HG03439 (cell line): ENCODE data around the gene SLC39A8.

Source experiments
- ATAC-seq: cut with Tn5 transposase; IDR thresholded peaks from one replicate; pipeline ENCODE4 v1.9.1; 2021; ENCODE audit warnings: mild to moderate bottlenecking, moderate library complexity; ENCODE audit not compliant: unreplicated experiment

Gene SLC39A8

DNA sequence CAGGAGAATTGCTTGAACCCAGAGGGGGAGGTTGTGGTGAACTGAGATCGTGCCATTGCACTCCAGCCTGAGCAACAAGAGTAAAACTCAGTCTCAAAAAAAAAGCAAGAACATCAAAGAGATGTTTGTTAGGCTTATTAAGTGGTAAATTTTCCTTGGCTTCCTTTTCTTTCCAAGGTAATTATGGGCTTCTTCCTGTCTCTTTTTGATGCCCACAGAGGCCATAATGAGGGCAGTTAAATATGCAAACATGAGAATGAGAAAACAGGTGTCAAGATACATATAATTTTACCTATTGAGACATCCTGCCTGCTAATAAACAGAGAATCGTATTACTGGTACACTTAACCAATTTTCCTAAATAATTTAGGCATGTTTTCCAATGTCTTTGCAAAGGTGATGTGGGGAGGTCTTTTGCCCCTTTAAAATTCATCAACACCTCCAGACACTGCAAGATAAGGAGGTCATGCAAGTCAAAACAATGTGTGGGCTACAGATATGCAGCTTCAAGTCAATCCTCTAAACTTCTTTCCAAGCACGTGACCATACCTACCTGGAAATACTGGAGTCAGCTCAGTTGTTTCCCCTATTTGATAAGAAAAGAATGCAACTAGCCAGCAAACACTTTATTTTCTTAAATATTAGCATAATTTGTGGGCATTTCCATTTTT, 2.7 kb downstream of the SLC39A8 start:
- no peak for ATAC-seq

DNA sequence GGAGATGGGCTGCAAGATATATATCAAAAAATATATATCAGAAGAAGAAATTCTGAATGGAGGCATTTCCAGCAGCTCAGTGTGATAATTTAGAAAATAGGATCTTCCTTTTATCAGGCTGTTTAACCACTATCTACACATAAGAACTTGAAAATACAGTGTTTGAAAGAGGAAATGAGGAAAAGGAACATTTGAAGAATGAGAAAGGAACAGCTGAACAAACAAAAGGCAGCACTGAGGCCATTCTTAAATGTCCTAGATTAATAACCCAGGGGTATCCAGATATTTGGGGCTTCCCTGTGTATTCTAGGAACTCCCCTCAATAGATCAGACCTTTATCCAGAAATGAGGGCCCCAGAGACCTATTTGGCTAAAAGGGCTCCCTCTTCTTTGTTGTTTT, 4.1 kb downstream of the SLC39A8 start:
- ATAC-seq, result no peak

DNA sequence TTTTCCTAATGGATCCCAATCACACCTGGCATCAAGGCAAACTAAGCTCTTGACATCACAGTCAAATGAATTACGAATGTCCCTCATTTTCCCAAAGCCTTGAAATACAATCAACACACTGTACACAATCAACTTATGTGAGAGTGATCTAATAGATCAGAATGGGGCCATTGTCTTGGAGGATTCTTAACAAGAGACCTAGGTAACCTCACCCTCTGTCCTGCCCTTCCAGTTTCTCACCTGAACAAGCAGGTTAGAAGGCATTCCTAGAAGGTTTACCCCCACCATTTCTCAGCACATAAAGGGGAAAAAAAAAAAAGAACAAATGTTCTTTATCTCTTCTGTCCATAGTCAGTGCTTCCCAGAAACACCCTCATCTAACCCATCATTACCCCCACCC, 6.3 kb downstream of the SLC39A8 start:
- ATAC-seq, result no peak

DNA sequence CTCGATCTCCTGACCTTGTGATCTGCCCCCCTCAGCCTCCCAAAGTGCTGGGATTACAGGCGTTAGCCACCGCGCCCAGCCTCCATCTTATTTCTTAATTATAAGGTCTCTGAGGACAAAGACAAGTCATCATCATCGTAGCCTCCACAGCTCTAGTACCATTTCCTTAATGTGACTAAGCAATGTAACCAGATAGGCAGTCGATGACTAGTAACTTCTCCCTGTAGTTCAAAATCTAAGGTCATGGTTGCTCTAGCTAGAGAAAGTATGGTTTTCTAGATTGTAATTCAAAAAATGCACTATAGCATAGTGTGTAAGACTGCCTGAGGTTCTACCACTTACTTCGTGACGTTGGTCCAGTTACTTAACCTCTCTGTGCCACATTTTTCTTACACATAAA, 6.9 kb downstream of the SLC39A8 start:
- ATAC-seq, result no peak

DNA sequence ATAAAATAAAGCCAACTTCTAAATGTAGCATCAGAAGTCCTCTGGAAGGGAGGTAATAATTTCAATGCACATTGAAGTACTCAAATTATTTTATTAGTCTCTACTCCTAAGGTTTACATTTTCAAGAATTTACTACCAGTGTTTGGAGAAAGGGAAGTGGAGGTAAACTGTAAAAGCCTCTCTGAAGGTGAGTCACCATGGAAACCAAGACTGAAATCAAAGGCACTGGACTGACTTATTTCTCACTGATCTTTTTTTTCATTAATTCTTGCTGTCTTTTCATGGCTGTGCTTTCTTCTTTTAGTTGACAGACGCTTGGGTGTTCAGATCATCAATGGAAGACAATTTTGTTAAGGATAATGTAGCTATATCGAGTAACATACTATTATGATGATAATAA, 9.7 kb downstream of the SLC39A8 start:
- ATAC-seq, result no peak

DNA sequence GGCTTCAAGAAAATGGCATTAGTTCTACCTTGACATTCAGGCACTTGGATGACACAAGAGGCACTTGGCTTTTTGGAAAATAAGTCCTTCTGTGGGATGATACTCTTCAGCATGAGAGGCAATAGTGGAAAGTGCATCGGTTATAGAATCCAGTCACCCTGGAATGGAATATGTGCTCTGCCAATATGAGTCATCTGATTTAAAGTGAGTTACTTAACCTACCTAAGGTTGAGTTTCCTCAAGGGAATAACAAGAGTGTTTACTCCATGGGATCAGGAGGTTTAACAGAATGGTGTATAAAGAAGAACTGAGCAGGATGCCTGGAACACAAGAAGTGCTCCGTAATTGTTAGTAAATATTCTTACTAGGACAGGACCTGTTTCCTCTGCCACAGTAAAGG, 10.7 kb downstream of the SLC39A8 start:
- ATAC-seq, result no peak

DNA sequence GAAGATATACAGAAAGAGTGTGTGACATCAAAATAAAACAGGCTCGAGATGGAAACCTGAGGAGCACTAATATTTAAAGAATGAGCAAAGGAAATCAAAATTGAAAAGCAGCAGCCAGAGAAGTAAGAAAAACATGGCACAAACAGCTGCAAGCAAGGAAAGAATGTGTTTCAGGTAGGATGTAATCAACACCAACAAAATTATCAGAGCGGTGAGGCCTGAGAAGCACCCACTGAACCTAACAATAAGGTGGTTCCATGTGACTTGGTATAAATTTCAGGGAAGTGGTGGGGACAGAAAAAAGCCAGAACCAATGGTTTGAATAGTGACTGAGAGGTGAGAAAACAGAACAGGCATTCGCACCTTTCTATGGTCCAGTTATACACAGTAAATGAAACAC, 11.5 kb downstream of the SLC39A8 start:
- no peak for ATAC-seq

DNA sequence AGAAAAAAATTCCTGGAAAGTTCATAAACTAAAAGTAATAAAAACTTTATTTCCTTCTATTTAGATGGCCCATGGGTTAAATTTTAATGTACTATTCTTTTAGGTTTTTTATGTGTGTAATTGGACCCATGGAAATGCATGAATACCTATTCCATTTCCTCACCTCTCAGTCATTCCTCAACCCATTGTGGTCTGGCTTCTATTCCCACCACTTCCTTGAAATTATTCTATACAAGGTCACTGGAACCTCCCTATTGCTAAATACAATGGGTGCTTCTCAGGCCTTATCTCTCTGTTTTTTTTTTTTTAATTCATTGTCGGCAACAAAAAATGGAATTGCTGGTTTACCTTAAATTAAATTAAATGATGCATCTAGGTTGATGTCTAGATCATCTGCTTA, 17.2 kb downstream of the SLC39A8 start:
- no peak for ATAC-seq

DNA sequence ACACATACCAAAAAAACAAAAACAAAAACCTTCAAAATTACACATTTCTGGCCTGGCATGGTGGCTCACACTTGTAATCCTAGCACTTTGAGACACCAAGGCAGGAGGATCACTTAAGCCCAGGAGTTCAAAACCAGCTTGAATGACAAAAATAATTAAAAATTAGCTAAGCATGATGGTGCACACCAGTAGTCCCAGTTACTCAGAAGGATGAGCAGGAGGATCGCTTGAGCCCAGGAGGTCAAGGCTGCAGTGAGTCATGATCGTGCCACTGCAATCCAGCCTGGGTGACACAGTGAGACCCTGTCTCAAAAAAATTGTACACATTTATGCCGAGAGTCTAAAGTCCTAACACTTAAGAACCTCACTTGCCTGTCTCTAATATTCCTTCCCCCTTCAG, 18.3 kb downstream of the SLC39A8 start:
- ATAC-seq, result no peak

DNA sequence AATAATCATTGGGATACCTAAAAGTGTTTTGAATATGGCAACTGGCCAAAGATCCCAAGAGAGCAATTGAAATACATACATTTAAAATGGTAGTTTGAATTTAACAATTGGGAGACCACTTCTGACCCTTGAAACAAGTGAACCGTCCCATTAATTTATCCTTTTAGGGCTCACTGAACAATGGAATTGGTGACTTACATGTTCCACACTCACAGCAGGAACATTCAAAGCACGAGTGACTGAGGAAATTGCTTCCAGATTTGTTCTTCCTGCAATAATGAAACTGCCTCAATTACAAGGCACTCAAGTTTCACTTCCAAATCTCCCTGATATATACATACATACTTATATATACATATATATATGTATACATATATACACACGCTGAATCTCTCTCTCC, 20.6 kb downstream of the SLC39A8 start:
- no peak for ATAC-seq

DNA sequence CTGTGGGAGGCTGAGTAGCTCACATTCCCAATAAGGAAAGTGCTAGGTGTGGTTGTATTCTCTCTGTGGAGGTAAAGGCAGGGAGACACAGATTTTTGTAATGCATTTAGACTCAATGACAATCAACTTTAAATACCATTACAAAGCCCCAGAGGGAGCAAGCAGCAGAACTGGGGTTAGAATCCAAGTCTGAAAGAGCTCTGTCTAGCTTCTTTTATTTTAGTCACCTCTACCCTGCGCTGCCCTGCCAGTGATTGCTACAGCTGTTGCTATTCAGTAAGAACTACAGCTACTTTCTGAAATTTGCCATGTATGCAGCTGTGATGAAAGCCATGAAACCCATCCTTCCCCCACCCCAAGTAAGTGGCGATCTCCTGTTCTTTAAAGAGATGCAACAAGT, 22.5 kb downstream of the SLC39A8 start:
- ATAC-seq, result no peak

DNA sequence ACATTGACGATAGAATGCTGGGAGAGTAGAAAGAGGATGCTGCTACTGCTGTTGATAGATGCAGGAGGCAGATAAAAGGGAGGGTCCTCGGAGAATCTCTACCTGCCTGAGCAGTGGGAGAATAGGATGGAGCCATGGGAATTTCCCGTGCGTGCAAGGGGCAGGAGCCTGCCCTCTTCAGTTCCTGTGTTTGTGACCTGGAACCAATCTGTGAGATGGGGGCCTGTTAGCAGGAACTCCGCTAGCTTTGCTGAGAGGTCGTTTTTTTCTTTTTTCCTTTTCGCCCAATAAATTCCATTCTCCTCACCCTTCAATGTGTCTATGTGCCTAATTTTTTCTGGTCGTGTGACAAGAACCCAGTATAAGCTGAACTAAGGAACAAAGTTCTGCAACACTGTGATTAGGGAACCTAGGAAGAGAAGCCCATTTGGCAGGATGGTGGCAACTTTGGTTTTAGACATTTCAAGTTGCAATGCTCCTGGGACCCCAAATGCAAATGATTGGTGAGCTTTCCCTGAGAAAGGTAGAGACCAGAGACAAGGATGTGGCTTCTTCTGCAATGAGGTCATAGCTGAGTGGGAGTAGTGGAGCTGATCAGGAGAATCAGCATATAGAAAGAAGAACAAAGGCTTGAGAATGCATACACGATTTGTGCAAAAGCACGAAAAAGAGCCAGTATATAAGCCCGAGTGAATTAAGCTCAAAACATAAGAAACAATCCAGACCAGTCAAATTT, 23.9 kb downstream of the SLC39A8 start:
- ATAC-seq, result peak; percentile 52

DNA sequence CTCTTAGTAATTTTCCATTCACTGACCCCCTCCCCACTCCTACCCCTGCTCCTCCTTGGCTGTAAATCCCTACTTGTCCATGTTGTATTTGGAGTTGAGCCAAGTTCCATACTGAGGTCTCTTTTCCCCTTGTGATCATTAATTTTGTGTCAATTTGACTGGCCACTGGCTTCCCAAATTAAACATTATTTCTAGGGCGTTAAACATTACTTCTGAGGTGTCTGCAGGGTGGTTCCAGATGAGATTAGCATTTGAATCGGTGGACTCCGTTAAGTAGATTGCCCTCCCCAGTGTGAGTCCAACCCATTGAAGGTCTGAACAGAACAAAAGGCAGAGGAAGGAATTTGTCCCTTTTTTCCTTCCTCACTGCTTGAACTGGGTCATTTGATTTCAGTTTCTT, 25.7 kb downstream of the SLC39A8 start:
- ATAC-seq, result no peak

DNA sequence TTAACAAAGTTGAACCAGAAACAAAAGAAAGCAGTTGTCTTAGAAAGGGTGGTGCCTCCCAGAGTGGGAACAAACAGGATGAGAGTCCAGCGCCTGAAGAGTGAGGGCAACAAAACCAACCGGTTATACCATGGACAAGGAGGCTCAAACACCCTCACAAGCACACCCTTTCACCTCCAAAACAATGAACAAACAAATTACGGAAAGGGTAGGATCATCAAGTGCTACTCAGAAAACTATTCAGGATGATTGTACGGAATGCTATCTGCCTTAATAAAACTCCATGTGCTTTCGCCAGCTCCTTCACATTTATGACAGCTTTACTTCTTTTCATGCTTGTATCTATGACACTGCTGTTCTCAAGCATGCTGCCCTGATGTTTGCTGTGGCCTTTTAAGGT, 26.8 kb downstream of the SLC39A8 start:
- no peak for ATAC-seq

DNA sequence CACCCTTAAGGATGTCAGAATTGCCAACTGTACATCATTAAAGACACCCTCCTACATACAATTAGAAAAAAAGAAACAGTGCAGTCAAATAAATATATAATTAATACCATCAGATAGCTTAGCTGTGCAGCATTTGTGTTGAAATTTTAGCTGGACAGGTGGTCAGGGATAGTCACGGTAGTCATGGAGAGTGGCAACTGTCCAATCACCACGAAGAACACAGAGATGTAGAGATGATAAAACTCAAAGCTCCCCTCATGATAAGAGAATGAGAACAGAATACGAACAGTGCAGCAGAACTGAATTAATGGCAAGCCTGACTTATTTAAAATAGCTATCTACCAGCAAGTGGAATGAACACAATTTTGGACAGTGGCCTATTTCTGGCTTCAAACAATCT, 27.2 kb downstream of the SLC39A8 start:
- ATAC-seq, result no peak

DNA sequence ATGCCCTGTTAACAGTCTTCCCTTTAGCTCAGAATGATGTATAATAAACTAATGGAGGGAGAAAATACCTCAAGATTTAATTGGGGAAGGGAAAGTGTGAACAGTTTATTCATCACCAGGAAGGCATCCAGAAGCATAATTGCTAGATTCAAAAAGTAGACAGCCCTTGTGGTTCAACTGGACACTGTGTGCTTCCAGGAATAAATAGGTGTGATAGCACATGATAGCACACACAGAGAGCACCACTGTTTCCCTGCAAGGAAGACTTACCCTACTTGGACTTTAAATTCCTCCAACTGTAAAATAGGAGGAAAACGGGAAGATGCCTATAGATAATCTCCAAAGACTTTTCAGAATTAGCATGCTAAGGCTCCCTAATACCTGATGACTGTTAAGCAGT, 27.8 kb downstream of the SLC39A8 start:
- no peak for ATAC-seq

DNA sequence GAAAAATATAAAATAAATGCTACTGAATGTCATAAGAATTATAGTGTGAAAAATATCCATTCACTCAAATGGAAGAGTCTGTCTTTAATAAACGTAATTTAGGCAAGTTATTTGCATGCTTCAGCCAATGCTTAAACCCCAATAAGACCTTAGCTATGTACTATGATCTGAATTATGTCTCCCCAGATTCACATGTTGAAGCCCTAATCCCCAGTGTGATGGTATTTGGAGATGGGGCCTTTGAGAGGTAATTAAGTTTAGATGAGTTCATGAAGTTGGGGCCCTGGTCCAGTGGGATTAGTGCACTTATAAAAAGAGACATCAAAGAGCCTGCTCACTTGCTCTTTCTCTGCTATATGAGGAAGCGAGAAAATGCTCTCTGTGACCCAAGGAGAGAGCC, 28.7 kb downstream of the SLC39A8 start:
- ATAC-seq, result no peak

DNA sequence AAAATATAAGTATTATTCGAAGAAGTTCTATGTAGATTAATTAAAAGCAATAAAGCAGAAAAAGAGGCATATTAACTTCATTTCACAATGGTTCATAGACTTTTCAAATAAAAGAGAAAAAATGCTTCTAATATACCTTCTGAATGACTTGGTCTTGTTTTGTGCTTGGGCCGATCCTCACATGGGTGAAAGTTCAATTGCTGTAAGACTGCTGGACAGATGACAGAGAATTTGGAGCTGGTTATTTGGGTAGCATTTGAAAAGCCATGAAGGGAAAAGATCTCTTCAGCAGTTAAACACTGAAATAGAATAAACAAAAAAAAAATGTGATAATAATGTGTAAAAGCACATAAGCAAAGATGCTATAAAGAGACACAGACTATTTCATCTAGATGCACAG, 29.8 kb downstream of the SLC39A8 start:
- ATAC-seq, result no peak

DNA sequence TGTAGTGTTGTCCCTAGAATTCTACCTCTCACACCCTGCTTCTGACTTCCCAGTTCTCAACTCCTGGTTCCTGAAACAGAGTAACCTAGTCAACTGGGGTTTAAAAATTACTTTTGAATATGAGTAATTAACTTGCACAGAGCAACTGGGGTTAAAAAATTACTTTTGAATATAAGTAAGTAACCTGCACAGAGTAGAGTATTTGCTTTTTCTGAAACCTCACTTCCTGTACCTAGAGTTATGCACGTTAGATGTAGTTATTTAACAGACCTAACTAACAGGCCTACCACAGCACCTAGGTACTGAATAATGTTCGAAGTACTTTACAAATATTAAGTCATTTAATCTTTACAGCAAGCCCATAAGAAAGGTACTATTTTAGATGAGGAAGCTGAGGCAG, 32.9 kb downstream of the SLC39A8 start:
- ATAC-seq, result no peak

DNA sequence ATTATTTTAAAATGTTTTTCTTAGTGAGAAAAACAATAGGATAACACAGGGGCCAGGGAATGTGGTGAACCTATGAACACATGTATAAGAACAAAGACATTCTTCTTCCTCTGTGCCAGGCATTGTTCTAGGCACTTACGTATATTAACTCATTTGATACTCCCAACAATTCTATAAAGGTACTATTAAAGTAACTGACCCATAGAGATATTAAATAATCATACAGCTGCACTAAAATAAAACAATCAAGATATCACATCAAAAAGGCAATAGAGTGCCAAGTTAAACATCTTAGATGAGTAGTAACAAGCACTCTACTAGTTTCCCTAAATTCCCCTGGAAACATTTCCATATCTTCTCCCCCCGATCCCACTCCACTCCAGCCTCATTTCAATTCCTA, 33.4 kb downstream of the SLC39A8 start:
- ATAC-seq, result no peak

DNA sequence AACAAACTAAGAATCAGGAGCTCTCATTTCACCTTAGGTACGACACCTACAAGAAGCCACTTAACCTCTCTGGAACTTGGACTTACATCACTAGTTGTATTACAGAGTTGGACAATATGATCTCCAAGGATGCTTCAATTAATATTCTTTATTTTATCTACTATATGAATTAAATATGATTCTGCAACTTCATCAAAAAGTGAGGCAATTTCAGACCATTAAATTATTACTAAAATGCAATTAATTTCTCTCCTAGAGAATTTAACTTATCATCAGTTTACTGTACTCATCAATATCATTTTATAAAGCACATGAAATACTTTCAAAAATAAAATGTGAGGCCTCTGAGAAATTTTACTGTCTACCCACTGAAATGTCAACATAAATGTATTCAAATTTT, 33.9 kb downstream of the SLC39A8 start:
- no peak for ATAC-seq

DNA sequence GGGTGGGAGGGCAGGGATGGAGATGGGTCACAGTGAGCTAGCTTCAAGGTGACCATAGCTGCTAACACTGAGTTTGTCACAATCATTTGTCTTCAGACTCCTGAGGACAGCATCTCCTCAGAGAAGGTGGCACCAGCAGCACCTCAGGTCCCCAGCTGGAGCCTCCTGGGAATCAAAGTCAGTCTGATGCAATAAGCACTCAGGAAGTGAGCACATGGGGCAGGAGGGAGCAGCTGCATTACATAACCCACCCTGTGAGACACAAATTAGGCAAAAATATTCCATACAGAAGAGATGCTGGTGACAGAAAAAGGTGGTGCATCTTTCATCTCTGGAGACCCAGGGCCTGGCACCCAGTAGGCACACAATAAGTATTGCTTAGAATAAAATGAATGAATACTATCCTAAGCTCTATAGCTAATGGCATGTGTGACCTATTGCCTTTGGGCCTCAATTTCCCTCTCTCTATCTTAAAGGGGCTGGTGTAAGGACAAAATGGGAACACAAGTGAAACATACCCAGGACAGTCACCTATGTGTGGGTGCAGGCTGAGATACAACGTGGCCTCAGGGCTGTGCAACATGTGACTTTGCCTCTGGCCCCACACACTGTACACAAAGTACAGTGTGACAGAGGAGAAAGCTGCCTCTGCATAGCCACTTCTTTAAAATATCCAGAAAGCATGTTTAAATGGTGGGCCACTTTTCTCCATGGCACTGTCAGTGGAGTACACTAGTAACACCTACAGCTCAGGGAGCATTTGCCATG, 37.1 kb downstream of the SLC39A8 start:
- no peak for ATAC-seq
